HepG2 (cell line): ENCODE data around the gene PDSS2.

ENCODE experiments used
- CHD4 ChIP-seq: fragments of 200-600 bp; sonication (generic); IDR thresholded peaks from 2 replicates; pipeline ENCODE4 v1.7.0; 2017; ENCODE audit warnings: mild to moderate bottlenecking, low read length, borderline replicate concordance
- CTCF ChIP-seq: sonication (generic); formaldehyde crosslinking; IDR thresholded peaks from 2 replicates; pipeline ENCODE4 v1.5.0; 2020; ENCODE audit warnings: mild to moderate bottlenecking, missing genetic modification reagents, moderate library complexity
- FOXP1 ChIP-seq, 2 experiments: fragments of 450-650 bp in 1 of 2; IDR thresholded peaks; 2 replicates each; pipeline ENCODE4 v1.6.1; 2017 to 2018; ENCODE audit warnings: antibody characterized with exemption in 1 of 2
- SP5 ChIP-seq: IDR thresholded peaks from 2 replicates; pipeline ENCODE4 v1.6.1; 2016; ENCODE audit warnings: low read depth, borderline replicate concordance
- TP53 ChIP-seq: sonication (generic); formaldehyde crosslinking; conservative IDR thresholded peaks from 2 replicates; pipeline ENCODE4 v1.4.0; 2020; ENCODE audit warnings: missing genetic modification reagents
- ZNF263 ChIP-seq: sonication (generic); formaldehyde crosslinking; IDR thresholded peaks from 2 replicates; pipeline ENCODE4 v1.4.0; 2020; ENCODE audit warnings: missing genetic modification reagents
- ZNF562 ChIP-seq: sonication (generic); formaldehyde crosslinking; IDR thresholded peaks from 2 replicates; pipeline ENCODE4 v1.8.0; 2022; ENCODE audit warnings: missing genetic modification reagents, borderline replicate concordance
- TF ChIP-seq, protein P1 (sequence below): sonication (generic); formaldehyde crosslinking; IDR thresholded peaks from 2 replicates; pipeline ENCODE4 v1.8.1; 2023; ENCODE audit warnings: missing genetic modification reagents, mild to moderate bottlenecking, borderline replicate concordance

- TF ChIP-seq ZNF562 (CRISPR knock-in tag) (no peak), TP53 (no peak), CHD4 (no peak), ZNF263 (CRISPR knock-in tag) (no peak), SP5 (no peak), CTCF (CRISPR knock-in tag) (no peak), FOXP1 (IDR thresholded peaks at IDR 0.05) (no peak), FOXP1 (CRISPR knock-in tag; IDR thresholded peaks at IDR 0.05) (no peak)
- TF ChIP-seq, protein P1, sequence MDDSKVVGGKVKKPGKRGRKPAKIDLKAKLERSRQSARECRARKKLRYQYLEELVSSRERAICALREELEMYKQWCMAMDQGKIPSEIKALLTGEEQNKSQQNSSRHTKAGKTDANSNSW (CRISPR knock-in tag) = no peak
Observed at GRCh38 chr6:107400616-107401147, 58.7 kb downstream of the PDSS2 start.
